Stimulated activated CD4-positive, alpha-beta T cell treated with anti-CD3 and anti-CD28 coated beads, Interleukin-1b, Interleukin-23, amount 100 ng/mL, for 1 hour (primary cell): Measurements from ENCODE around the gene LLGL1.

Experiments used
- DNase-seq, 2 donors: peaks; one replicate each; pipeline ENCODE4 v3.0.0-alpha.2; 2020; ENCODE audit warnings: low read depth in 2 of 2

Gene LLGL1

GRCh38 chr17:18252160-18252559 is 26.7 kb downstream of the LLGL1 start:
- no peak for DNase-seq

- DNase-seq, result no peak
Measured at GRCh38 chr17:18253187-18253884, 27.9 kb downstream of the LLGL1 start.

- no peak for DNase-seq
Measured at GRCh38 chr17:18253947-18254821, 28.7 kb downstream of the LLGL1 start.

DNA sequence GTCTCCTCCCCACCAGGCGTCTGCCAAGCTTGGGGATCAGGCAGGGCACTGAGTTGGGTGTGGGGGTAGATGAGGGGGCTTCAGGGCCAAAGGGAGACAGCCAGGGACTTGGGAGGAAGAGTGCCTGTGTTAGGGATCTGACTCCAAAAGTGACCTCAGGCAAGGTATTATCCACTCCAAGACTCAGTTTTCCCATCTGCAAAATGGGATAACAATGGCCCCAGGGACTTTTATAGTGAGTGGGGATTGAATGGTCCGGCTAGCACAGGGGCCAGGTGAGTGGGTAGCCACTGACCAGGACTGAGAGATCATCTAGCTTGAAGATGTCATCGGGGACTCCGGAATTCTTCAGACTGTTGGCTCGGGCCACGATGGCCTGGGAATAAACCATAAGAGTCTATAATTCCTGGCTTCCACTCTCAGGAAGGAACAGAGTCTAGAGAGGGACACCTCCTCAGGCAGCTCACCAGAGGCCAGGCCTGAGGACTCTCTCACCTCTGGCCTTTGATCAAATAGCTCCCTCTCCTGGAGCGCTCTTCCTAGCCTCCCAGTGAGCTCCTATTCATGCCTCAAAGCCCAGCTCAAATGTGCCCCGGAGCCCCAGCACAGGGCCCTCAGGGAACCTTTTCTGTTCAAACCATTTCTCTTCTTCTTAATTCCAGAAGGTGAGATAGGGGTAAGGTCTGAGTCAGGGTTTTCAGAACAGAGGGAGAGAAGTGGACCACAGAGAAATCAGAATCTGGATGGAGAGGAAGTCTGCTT is 29.6 kb downstream of the LLGL1 start:
- DNase-seq, result no peak

DNA sequence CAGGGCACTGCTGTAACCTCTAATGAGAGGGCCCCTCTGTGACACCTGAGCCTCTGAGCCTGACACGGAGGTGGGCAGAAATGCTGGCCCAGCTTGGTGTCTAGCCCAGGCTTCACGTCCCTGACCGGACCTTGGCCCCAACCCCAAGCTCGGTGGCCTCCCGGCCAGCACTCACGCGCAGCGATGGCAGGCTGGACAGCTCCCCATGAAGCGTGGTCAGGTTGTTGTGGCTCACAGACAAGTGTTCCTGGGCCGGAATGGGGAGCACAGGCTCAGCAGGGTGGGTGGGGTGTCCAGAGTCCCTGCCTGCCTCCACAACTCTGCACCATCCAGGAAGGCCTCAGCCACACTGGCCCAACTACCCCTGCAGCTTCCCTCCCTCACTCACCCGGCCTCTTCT is 30.9 kb downstream of the LLGL1 start:
- DNase-seq, result no peak

DNA sequence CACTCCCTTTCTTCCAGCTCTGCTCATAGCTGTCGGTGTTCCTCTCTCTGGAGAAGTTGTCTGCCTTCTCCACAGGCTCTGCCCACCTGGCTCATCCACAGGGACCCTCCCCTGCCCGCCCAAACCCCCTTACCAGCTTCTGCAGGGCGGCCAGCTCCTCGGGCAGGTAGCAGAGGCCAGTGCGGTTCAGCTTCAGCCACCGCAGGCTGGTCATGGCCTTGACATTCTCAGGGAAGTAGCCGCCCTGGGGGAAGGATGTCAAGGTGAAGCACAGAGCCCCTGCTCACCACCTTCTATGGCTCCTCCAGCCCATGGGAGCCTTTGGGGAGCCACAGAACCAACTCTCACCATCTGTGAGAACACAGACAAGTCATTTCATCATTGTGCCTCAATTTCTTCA is 31.3 kb downstream of the LLGL1 start:
- DNase-seq, result no peak

- no peak for DNase-seq
Measured at GRCh38 chr17:18257268-18257981, 32.0 kb downstream of the LLGL1 start.

- no peak for DNase-seq
Measured at GRCh38 chr17:18257982-18258355, 32.5 kb downstream of the LLGL1 start.

- peak; percentile 11 to 47 for DNase-seq
Measured at GRCh38 chr17:18258356-18259038, 33.1 kb downstream of the LLGL1 start, which contains the start of gene FLII. Gene FLII (minus strand): TSS chr17:18258738. CDS start chr17:18258690, 48 bp downstream.

DNA sequence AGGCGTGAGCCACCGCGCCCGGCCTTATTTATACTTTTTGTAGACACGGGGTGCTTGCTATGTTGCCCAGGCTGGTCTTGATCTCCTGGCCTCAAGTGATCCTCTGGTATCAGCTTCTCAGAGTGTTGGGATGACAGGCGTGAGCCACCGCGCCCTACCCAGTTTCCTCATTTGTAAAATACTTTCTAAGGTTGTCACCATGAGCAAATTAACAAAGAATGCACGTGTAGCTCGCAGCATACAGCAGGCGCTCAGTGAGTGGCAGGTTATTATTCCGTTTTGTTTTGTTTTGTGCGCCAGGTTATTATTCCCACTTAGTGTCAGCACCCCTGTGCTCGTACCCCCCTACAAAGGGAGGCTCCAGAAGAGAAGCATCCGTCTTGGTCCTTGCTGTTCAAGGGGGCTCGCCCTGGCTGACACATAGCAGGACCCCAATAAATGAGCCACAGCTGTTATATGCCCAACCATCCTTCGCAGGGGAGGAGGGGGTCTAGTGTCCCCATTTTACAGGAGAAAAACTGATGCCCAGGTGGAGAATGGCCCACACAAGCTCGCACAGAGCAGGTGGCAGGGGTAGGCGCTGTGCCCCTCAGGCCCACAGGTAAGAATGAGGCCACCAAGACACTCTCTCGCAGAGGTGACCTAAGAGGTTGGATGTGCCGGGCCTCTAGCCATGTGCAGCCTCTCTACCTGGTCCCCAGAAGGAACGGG is 34.3 kb downstream of the LLGL1 start:
- no peak for DNase-seq

GRCh38 chr17:18260332-18261145 is 35.1 kb downstream of the LLGL1 start, which contains the start of gene MIEF2:
Gene MIEF2 (plus strand): TSS chr17:18260662. CDS start chr17:18262721, 2,059 bp downstream.
- peak; percentile 73 to 77 for DNase-seq

DNA sequence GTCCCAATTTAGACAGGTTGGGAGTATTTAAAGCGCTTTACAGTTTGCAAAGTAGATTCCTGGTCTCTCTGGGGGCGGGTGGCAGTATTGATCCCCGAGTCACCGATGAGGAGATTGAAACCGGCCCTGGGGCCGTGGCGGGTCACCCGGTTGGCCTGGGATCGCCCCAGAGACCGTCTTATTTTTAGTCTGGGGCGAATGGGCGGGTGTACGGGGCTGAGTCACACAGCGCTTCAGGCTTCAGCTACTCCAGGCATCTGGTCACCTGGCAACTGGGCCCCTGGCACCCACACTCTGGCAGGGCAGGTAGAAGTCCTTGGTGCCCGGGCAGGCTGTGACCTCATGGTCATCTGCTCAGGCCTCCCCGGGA is 35.7 kb downstream of the LLGL1 start:
- DNase-seq, result peak in 1 of 2 donors; percentile 9

DNA sequence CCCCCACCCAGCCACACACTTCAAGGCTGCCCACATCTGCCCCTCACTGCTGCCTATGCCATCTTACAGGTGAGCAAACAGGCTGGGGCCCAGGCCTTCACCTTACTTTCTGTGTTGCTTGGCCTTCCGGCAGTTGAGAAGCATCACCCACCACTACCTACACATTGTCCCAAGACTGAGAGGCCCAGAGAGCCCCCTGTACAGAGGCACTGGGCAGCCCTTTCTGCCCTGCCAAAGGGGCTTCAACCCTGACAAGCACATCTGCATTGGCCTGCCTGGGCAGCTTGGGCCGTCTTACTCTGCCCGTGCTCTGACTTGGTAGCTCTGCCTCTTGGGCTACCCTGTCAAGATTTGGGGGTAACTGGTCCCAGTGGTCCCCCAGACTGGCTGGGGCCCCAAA is 36.2 kb downstream of the LLGL1 start:
- no peak for DNase-seq

GRCh38 chr17:18262111-18262510 is 36.7 kb downstream of the LLGL1 start:
- DNase-seq, result no peak

GRCh38 chr17:18262641-18263040 is 37.2 kb downstream of the LLGL1 start:
- no peak for DNase-seq

DNA sequence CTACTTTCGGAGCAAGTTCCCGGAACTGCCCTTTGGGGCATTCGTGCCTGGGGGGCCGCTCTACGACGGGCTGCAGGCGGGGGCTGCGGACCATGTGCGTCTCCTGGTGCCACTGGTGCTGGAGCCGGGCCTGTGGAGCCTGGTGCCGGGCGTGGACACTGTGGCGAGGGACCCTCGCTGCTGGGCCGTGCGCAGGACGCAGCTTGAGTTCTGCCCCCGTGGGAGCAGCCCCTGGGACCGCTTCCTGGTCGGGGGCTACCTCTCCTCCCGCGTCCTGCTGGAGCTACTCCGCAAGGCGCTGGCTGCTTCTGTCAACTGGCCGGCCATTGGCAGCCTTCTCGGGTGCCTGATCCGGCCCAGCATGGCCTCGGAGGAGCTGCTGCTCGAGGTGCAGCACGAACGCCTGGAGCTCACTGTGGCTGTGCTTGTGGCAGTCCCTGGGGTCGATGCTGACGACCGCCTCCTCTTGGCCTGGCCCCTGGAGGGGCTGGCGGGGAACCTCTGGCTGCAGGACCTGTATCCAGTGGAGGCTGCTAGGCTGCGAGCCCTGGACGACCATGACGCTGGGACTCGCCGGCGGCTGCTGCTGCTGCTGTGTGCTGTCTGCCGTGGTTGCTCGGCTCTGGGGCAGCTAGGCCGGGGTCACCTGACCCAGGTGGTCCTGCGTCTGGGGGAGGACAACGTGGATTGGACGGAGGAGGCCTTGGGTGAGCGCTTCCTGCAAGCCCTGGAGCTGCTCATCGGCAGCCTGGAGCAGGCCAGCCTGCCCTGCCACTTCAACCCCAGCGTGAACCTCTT is 38.6 kb downstream of the LLGL1 start:
- DNase-seq, result no peak

DNA sequence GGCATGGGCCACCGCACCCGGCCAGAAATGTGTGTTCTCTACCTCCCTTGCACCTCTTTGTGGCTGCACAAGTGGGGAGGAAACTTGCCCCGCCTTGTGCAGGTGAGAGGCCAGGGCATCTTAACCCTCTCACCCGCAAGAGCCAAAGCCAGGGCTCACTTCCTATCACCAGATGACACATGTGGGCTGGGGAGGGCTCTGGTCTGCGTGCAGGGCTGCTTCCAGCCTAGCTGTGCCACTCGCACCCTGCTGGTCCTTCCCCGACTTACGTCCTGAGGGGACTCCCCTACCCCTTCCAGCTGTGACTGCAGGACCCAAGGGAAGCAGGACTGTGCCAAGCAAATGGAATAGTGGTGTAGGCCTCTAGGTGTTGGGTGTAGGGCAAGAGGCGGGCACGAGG is 41.9 kb downstream of the LLGL1 start:
- no peak for DNase-seq

DNA sequence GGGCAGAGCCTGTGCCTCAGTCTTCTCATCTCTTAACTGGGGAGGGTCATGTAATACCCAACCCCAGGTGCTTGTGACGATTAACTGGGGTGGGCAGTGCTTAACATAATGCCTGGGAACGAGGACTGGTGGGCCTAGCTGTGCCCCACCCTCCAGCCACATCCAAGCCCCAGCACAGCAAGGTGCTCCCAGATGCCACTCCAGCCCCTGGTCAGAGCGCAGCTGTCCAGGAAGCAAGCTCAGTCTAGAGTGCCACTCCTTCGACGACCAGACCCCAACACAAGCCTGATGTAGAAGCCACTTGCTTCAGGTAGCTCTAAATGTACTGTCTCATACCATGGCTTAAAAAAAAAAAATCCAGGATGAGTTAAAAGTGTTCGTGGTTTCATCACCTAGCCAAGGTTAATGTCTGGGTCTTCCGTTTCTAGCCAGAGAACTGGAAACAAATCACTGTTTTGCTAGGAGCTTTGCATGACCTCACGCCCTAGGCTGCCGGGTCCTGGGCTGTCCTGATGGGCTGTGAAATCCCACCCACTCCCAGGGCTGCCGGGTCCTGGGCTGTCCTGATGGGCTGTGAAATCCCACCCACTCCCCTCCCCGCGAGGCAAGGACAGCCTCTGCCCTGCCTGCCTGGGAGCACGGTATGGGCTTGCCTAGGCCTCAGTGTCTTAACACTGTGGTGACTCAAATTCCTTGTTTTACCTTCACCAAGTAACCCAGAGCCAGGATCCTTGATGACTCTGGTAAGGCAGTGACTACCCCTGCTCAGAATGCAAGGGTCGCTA is 42.7 kb downstream of the LLGL1 start:
- no peak for DNase-seq
